GM19023 (cell line): ENCODE measurements around the gene SLC38A9.

ENCODE experiments used
- ATAC-seq: cut with Tn5 transposase; IDR thresholded peaks from one replicate; pipeline ENCODE4 v1.9.1; 2021; ENCODE audit warnings: mild to moderate bottlenecking, moderate library complexity; ENCODE audit not compliant: unreplicated experiment

The SLC38A9 gene

GRCh38 chr5:55657443-55657842 is 54.7 kb downstream of the SLC38A9 start:
- no peak for ATAC-seq

GRCh38 chr5:55650386-55650785 is 61.7 kb downstream of the SLC38A9 start:
- ATAC-seq, result no peak

DNA sequence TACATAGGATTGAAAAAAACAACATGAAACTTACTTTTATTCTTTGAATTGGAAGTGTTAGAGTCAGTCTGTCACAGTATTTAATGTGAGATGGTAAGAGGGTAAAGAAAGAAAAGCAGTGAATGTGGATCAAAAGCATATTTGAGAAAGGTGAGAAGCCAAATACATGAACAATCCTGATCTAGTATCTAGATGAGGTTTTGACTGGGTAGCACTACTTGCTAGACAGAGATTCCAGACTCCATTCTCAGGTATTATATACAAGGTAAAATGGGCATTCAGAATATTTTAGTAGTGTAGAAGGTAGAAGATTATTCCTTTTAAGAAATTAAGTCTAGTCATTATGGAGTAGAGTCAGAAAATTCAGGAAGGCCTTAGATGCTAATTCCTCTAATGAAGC is 62.2 kb downstream of the SLC38A9 start:
- ATAC-seq, result no peak

- no peak for ATAC-seq
Measured at GRCh38 chr5:55645304-55645703, 66.8 kb downstream of the SLC38A9 start.

- no peak for ATAC-seq
Measured at GRCh38 chr5:55638455-55638854, 73.7 kb downstream of the SLC38A9 start.

- ATAC-seq, result no peak
Measured at GRCh38 chr5:55638051-55638450, 74.1 kb downstream of the SLC38A9 start.

GRCh38 chr5:55636683-55637082 is 75.4 kb downstream of the SLC38A9 start:
- ATAC-seq, result no peak

DNA sequence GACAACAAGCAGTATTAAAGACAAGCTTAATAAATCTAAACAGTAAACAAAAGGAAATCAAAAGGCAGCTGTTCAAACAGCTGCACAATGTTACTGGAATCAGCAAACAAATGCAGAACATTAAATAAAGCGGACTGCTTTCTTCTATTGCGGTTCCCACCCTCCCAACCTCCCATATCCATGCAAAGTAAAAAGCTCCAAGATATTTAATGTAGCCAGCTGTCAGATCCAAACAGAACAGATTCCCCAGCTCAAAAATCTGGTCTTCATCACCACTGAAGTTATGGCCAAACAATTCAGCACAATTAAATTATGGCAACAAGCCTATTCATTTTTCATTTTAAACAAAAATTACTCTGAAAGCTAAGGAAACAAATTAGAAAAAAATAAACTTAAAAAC is 75.9 kb downstream of the SLC38A9 start:
- ATAC-seq, result no peak

DNA sequence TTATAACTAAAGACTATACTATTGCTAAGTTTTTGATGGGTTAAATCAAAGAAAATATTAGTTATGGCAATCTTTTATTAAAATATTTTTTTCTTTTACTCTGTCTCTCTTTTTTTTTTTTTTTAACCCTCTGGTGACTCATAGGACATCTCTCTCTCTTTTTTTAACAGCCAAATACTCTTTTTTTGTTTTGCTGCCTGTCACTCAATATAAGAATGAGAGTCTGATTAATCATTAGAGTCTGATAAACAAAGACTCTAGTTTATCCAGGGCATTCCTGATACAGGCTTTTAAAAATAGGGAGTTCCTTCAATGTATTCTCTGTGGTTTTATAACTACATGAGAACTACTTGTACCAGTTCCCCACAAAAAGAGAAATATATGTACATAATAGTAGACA is 77.3 kb downstream of the SLC38A9 start:
- ATAC-seq, result no peak

GRCh38 chr5:55634209-55634805 is 77.8 kb downstream of the SLC38A9 start:
- no peak for ATAC-seq

- ATAC-seq, result no peak
Measured at GRCh38 chr5:55633574-55634208, 78.4 kb downstream of the SLC38A9 start.

DNA sequence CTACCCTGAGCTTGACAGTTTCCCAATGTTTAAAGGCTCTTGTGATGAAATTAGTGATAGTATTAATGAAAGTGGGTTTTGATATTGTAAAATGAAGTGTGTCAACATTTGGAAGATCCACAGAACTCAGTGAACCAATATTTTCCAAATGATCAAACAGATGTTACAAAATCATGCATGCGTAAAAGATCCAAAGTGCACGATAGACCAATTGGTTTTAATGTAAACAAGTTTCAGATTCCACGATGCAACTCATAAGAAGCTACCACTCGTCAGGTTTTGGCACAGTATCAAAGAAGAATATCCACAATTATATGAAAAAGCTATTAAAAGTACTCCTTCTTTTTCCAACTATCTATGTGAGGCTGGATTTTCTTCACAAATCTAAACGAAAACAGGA is 82.3 kb downstream of the SLC38A9 start:
- no peak for ATAC-seq

DNA sequence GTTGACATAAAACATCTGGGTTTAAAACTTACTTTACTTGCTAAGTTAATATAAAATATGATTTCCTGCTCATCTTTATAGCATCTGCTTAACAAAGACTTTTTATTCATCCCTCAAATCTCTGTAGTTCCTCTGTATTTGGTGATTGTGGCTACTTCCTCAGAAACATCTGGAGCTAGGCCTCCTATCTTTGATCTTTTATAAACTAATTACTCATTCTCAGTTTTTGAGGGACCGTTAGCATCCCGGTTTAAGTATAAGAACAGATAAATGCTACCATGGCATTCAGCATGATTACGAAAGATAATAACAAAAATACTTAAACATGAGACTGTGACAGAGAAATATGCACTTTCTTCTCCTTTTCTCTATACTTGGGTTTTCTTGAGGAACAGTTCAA is 85.3 kb downstream of the SLC38A9 start:
- no peak for ATAC-seq

DNA sequence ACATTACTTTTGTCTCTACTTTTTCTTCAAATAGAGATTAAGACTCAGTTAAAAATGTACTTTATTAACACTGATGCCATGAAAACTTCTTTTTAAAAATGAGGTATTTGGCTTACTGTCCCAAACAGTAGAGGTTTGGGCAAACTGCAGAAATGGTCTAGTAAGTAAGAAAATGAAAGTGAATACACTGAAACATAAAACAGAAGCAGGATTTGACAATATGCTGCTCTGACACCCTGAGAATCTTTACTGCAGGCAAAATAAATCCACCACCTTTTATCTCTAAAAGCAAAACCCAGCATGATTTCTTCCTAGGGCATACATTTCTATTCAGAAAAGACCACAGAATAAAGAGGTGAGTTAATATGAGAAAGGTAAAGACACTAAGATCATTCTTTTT is 86.2 kb downstream of the SLC38A9 start:
- no peak for ATAC-seq

GRCh38 chr5:55625589-55625909 is 86.6 kb downstream of the SLC38A9 start:
- no peak for ATAC-seq

GRCh38 chr5:55624841-55625588 is 87.1 kb downstream of the SLC38A9 start:
- no peak for ATAC-seq

DNA sequence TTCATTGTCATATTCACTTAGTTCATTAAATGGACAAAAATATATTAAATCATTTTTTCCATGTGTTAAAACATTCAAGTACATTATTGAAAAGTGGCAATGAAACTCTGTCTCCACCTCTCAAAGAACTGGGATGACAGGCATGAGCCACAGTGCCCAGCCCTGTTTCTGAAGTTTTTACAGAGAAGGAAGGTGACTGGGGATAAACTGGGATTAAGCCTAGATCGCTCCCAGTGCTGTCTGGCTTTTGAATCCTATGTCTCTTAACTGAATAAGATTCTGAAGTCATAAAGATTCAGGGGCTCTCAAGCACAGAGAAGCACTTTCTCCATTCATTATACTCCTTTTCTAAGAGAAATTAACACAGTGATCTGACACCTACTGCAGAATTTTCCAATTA is 88.3 kb downstream of the SLC38A9 start:
- no peak for ATAC-seq

DNA sequence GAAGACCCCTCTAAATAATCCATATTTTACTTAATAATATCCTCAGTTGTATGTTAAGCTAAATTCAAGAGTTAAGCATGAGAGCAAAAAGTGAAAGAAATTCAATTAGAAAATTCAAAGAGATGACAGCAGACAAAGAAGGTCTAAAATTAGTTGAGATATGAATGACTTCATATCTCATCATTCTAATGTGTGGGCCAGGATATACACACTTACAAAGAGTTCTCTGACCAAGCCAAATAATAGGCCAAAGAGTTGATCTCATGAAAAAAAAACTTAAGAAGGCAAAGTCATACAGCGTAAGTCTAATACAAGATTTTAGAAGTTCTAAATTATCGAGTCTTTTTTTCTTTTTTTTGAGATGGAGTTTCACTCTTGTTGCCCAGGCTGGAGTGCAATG is 89.7 kb downstream of the SLC38A9 start:
- no peak for ATAC-seq

- ATAC-seq, result no peak
Measured at GRCh38 chr5:55621229-55621628, 90.9 kb downstream of the SLC38A9 start.

DNA sequence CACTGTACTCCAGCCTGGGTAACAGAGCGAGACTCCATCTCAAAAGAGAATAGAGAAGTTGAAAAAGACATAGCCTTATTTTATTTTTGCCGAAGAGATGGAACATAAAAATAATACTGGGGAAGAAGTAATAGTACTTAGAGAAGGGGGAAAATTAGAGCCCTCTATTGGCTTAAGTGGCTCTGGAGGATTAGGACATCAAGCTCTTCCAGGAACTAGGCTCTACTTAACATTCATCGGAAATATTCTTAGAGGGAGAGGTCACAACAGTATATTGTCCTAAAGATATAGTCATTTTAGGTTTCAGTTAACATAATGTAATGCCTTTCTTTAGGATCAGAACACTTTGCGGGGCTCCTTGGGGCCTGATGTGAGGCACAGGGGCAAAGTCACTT is 91.4 kb downstream of the SLC38A9 start:
- ATAC-seq, result no peak

DNA sequence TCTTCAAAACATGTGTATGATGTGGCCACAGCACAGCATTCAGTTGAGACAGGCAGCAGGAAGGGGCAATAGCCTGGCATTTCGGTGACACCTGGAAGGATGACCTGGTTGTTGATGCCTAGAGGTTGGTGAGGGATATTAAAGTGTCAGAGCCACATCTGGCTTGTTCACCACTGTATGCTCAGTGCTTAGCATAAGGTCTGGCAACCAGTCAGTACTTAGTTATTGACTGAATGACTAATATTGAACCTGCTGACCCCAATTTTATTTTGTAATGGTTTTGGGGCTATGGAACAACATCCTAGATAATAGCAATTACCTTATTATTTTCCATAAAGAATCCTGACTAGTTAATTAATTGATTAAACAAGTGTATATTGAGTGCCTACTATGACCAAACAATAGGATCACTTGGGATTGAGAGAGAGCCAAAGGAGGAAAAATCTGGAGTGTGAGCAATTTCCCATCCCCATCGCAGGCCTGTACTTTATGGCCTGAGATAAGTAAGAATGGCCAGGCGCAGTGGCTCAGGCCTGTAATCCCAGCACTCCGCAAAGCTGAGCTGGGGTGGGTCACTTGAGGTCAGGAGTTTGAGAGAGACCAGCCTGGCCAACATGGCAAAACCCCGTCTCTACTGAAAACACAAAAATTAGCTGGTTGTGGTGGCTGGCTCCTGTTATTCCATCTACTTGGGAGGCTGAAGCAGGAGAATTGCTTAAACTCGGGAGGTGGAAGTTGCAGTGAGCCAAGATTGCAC is 91.9 kb downstream of the SLC38A9 start:
- ATAC-seq, result no peak

DNA sequence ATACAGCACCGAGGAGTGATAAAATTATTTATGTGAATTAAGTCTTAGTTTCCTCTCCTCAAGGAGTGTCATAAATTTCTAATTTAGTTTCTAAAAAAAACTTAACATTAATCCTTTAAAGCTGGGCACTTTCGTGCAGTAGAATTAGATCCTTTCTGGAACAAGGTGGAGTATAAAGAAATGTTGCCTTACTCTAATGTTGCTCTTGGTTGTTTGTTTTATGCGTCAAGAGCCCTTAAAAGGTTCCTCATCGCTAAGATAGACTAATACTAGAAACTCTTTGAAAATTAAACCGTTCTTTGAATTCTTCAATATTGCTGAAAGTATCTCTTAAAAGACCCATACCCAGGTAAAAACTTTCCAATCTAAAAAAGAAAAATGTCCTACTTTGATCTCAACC is 93.8 kb downstream of the SLC38A9 start:
- ATAC-seq, result no peak
